AG04450 (cell line): Measurements from ENCODE around the gene NPC1. TPM values are rescaled to one million over a fixed set of nuclear protein-coding genes. Genes with fewer than 3 reads are reported as not detected.

Experiments used
- CTCF ChIA-PET: fragments of 300-600, 350-600 bp; formaldehyde crosslinking; extraction: SDS; loops from one replicate; lab custom pipeline; 2022; ENCODE audit warnings: antibody characterized with exemption, inconsistent platforms; lab: Charles Lee
- POLR2A ChIA-PET: fragments of 350-600 bp; formaldehyde crosslinking; extraction: SDS; loops from one replicate; lab custom pipeline; 2021; ENCODE audit warnings: antibody characterized with exemption, inconsistent platforms; lab: Yijun Ruan, JAX
- DNase-seq: peaks from one replicate; pipeline ENCODE4 v3.0.0-alpha.2; 2011; ENCODE audit warnings: low read depth, low spot score
- H3K27ac ChIP-seq: one replicate; pipeline ENCODE4 v1.5.1; 2012; ENCODE audit warnings: low read depth, low read length, control low read depth
- H3K27me3 ChIP-seq: one replicate; pipeline ENCODE4 v1.6.0; 2012; ENCODE audit warnings: low read length; ENCODE audit not compliant: control insufficient read depth, insufficient read depth
- H3K4me3 ChIP-seq: 2 replicates; pipeline ENCODE4 v1.5.1; 2011; ENCODE audit warnings: mild to moderate bottlenecking, low read depth, low read length, control low read depth
- H3K9me3 ChIP-seq: 2 replicates; pipeline ENCODE4 v1.5.1; 2012; ENCODE audit warnings: low read length; ENCODE audit not compliant: control insufficient read depth, insufficient read depth
- polyA plus RNA-seq: library from polyadenylated mRNA; depleted of rRNA; stranded (reverse); fragments of >200 nt; gene quantifications from 2 replicates; pipeline ENCODE4 v1.2.3, GENCODE V29; 2011
- TF ChIP-seq, protein P1 (sequence below): IDR thresholded peaks from 2 replicates; pipeline ENCODE4 v1.5.1; 2011; ENCODE audit warnings: low read depth, low read length, control low read depth, inconsistent platforms

Gene NPC1
- polyA plus RNA-seq, 1 experiment = 10.8 TPM

GRCh38 chr18:23548275-23548674, 38.0 kb downstream of the NPC1 start:
- TF ChIP-seq, protein P1, sequence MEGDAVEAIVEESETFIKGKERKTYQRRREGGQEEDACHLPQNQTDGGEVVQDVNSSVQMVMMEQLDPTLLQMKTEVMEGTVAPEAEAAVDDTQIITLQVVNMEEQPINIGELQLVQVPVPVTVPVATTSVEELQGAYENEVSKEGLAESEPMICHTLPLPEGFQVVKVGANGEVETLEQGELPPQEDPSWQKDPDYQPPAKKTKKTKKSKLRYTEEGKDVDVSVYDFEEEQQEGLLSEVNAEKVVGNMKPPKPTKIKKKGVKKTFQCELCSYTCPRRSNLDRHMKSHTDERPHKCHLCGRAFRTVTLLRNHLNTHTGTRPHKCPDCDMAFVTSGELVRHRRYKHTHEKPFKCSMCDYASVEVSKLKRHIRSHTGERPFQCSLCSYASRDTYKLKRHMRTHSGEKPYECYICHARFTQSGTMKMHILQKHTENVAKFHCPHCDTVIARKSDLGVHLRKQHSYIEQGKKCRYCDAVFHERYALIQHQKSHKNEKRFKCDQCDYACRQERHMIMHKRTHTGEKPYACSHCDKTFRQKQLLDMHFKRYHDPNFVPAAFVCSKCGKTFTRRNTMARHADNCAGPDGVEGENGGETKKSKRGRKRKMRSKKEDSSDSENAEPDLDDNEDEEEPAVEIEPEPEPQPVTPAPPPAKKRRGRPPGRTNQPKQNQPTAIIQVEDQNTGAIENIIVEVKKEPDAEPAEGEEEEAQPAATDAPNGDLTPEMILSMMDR = no peak
- no peak overlapping the region for H3K27ac ChIP-seq
- ChIA-PET CTCF (no interaction called here), POLR2A (no interaction called here)
- H3K9me3 ChIP-seq = no peaks in the 10 kb centered on the region
- H3K27me3 ChIP-seq = no peaks in the 10 kb centered on the region
- DNase-seq = no peak
- no peak overlapping the region for H3K4me3 ChIP-seq

DNA sequence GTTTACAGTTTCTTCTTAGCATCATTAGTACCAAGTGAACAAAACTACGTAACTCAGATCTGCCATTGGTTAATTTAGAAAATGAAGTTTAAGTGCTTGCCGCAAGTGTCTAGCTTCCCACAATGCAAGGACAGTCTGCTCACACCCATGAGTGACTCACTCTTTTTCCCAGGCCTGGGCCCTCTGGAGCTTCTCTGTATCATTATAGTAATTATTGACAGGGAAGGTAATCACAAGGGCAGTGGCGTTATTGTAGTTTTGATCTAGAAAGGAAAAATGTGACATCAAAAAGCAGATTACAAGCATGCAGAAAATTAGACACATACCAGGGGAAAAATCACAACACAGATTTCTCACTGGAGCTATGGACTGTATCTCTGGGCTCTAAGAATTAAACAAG, 38.5 kb downstream of the NPC1 start:
- no peak for DNase-seq
- Histone ChIP-seq H3K27me3 (no peaks in the 10 kb centered on the region), H3K9me3 (no peaks in the 10 kb centered on the region), H3K4me3 (no peak overlapping the region), H3K27ac (no peak overlapping the region)
- CTCF ChIA-PET = interaction anchor here (0.8 kb wide), 1 partner anchor 156 kb away, joined by 4 read pairs; no protein-coding TSS in a partner anchor
- TF ChIP-seq, protein P1 = no peak
- POLR2A ChIA-PET = no interaction called here

- Histone ChIP-seq H3K27me3 (no peaks in the 10 kb centered on the region), H3K4me3 (no peak overlapping the region), H3K9me3 (no peaks in the 10 kb centered on the region), H3K27ac (no peak overlapping the region)
- CTCF ChIA-PET = interaction anchor here (0.8 kb wide), 1 partner anchor 156 kb away, joined by 4 read pairs; no protein-coding TSS in a partner anchor
- TF ChIP-seq, protein P1 = no peak
- POLR2A ChIA-PET = no interaction called here
- DNase-seq = no peak
Measured at GRCh38 chr18:23547306-23547705, 39.0 kb downstream of the NPC1 start.

DNA sequence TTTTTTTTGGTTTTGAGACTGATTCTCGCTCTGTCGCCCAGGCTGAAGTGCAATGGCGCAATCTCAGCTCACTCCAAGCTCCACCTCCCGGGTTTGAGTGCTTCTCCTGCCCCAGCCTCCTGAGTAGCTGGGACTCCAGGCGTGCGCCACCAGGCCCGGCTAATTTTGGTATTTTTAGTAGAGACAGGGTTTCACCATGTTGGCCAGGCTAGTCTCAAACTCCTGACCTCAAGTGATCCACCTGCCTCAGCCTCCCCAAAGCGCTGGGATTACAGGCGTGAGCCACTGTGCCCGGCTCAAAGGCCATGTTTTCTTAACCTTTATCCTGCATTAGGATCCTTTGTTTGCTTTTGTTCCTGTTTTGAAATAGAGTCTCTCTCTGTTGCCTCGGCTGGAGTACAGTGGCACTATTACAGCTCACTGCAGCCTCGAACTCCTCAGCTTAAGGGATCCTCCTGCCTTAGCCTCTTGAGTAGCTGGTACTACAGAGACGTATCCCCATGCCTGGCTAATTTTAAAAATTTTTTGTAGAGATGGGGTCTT, 41.0 kb downstream of the NPC1 start:
- Histone ChIP-seq H3K4me3 (no peak overlapping the region), H3K27me3 (no peaks in the 10 kb centered on the region), H3K27ac (no peak overlapping the region), H3K9me3 (no peaks in the 10 kb centered on the region)
- TF ChIP-seq, protein P1 = no peak
- DNase-seq = no peak
- ChIA-PET CTCF (interaction anchor here (0.7 kb wide), 1 partner anchor 531 kb away, joined by 4 read pairs; no protein-coding TSS in a partner anchor), POLR2A (interaction anchor here (0.6 kb wide), 1 partner anchor 61 kb away, joined by 3 read pairs; no protein-coding TSS in a partner anchor)

DNA sequence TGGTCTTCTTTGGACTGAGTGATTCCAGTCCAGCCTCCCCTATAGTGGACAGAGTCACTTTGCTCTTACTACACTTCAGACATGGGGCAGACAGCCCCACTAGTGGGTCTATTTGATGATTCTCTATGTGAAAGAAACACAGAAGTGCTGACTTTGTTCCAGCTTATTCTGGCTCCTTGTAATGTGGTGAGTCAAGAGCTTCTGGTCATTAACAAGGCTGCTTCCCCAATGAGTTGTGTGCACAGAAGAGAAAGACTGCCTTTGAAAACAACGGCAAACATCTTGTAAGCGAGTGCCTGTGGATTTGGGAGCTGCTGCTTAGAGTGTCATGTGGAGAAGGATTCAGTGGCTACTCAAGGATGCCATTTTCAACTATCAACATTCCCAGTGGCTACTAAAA, 43.8 kb downstream of the NPC1 start:
- TF ChIP-seq, protein P1 = no peak
- no peak for DNase-seq
- H3K4me3 ChIP-seq = no peak overlapping the region
- no peaks in the 10 kb centered on the region for H3K27me3 ChIP-seq
- CTCF ChIA-PET = interaction anchor here (0.9 kb wide), 1 partner anchor 26 kb away, joined by 3 read pairs; no protein-coding TSS in a partner anchor
- no peak overlapping the region for H3K27ac ChIP-seq
- H3K9me3 ChIP-seq = no peaks in the 10 kb centered on the region
- POLR2A ChIA-PET = no interaction called here
